GM11168 (cell line): ENCODE data around the gene HS2ST1.

Experiments
- in situ Hi-C: fragments of 300-500 bp; cut with MboI; formaldehyde crosslinking; loops from one replicate; pipeline ENCODE4 v1.12.0; 2022; ENCODE audit warnings: low sequenced_read_pairs; ENCODE audit not compliant: unreplicated experiment

Gene HS2ST1

DNA sequence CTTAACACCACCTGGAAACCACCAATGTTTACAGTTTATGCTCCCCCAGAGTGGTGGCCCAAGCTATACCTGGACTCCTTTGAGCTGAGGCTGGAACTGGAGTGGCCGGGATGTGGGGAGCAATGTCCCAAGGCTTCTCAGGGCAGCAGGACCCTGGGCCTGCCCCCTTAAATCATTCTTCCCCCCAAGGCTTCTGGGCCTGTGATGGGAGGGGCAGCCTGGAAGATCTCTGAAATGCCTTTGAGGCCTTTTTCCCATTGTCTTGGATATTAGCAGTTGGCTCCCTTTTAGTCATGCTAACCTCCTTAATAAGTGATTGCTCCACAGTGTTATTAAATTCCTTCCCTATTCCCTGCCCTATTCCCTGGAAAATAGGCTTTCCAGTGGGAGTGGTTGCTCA lies 185.8 kb downstream of the HS2ST1 start:
- in situ Hi-C loops, result no loop called here

DNA sequence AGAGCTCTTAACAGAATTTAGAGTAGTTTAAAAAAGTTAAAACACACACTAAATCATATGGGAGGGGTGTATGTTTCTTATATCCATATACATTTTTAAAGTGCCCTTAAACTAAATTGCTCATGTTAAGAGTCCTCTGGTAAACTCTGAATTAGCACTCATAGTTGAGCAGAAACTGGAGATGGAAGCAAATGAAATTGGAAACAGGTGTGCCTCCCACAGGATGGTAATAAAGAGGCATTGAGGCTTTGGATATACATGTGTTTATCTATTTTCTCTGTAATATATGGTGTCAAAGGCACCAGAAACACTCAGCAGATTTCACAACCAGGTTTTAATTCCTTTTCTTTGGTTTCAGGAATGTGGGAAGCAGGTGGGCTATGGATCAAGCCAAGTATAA lies 188.6 kb downstream of the HS2ST1 start:
- in situ Hi-C loops, result no loop called here

DNA sequence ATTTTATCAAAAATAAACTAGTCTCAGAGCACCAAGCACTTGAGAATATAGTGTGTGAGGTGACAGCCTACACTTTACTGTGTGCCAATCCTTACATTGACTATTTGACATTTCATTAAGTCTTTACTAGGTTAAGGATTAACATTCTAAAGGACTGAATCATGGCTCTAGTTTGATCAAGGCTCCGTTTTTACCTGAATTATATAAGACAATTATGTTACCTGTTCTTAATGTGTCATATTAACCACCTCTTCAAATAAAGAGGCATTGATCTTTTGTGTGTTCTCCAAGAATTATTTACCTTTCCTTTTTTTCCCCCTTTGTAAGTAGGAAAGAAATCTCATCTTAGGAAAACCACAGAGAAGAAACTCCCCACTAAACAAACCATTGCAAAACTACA lies 189.7 kb downstream of the HS2ST1 start:
- in situ Hi-C loops, result no loop called here

DNA sequence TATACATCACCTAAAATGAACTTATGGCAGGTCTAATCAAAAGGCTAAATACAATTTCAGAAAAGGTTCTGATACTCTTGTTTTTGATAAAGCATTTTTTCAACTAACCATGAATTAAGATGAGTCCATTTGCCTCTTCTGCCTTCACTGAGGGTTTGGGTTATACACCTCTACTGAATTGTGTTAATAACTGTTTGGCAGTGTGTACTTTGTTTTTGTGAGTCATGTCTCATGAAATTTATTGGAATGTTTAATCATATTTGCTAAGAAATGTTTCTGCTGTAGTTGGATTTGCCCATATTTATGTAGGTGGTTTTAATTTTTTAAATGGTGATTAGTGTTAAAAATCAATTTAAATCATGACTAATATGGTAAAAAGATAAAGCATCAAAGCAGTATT lies 190.5 kb downstream of the HS2ST1 start:
- in situ Hi-C loops, result no loop called here

DNA sequence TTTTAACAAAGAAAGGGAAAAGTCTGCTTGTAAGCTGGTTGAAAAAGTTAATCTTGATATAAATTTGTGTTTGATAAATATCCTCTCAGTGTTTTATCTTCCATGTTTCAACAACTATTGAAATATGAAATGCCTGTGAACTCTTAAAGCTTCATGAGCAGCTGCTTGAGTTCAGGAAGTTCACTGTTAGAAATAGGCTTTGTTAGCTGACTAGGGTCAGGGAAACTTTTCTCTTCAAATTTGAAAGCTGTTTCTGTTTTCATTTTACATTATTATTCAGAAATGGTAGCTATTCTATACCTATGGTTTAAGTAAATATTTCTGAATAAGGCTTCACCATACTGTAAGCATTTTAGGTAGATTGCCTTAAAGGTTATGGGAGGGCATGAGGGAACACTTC lies 191.7 kb downstream of the HS2ST1 start:
- in situ Hi-C loops, result no loop called here

DNA sequence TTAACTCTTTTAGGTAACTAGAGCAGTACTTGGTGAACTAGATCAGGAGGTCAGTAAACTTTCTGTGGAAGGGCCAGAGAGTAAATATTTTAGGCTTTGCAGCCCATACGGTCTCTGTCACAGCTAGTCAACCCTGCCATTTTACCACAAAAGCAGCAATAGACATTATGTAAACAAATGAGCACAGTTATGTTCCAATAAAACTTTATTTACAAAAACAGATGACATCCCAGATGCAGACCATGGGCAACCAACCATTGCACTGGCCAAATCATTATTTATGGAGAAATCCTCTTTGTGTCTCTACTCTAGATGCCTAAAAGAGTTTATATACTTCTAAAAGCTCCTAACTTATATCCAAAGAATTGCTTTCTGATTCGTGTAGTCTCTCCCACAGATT lies 192.4 kb downstream of the HS2ST1 start:
- in situ Hi-C loops, result no loop called here

DNA sequence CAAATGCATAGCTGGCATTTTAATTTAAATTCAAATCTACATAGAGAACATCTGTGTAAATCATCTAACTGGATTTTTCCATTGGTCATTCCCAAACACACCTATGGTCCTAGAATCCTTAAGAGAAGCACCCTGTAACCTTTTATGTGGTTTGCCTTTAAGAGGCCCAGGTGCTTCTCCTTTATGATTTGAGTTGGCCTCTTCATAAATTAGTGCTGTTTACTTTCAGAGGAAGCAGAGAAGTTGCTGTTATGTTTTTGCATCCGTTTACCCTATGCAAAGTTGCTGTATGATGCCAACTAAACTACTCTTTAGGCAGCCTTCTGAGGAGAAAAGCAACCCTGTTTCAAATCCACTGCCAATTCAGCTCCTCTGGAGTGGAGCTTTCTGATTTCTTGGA lies 193.8 kb downstream of the HS2ST1 start:
- in situ Hi-C loops, result no loop called here

DNA sequence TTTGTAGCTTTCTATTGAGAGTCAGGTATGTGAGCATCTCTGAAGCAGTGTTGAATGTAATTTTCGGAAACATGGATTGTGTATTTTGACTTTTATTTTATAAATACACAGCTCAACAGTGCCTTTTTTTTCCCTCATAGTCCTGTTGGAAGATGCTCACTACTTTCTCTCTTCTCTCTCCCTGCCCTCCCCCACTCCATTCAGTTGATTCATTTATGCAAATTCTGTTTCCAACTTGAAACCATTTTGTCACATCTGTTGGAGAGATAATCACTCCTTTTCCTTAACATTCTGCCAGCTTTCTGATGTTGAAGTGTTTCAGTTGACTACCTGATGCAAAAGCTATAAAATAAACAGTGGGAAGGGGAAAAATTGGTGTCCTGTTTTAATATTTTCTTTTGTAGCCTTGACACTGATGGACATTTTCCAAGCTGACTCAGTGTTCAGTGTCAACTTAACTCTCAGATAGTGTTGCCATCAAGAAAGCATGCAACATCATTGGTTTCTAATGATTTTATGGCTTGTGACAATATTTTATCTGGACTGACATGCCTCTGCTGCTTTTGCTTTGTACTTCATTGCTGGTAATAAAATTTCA lies 194.5 kb downstream of the HS2ST1 start:
- in situ Hi-C loops, result no loop called here

DNA sequence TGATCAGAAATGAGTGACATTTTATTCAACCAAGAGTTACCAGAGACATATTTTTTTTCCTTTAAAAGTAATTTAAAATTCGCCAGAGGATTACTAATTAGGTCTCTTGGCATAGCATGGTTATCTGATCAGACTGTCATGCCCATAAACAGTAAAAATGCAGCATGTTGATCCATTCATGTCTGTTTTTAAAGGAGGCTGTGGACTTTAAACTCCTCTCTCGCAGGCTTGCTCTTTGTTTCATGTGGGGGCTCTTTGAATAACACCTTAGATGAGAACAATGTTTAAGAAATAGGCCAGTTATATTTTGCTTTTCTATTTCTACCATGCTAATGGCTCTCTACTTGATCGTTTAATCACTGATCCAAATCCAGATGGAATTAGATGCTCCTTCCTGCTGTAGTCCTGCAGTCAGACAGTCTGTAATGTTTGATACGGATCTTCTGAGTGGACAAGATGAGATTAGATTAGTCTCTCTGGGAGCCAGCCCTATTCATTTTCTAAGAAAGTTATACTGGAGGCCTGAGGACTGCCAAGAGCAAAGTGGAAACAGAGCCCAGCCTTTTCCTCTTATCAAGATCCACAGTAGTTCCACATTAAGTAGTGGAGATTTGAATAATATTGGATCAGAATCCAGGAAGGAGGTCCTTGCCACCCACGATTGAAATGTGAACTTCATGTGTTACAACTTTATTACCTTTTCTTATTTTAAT lies 197.4 kb downstream of the HS2ST1 start:
- in situ Hi-C loops, result no loop called here

DNA sequence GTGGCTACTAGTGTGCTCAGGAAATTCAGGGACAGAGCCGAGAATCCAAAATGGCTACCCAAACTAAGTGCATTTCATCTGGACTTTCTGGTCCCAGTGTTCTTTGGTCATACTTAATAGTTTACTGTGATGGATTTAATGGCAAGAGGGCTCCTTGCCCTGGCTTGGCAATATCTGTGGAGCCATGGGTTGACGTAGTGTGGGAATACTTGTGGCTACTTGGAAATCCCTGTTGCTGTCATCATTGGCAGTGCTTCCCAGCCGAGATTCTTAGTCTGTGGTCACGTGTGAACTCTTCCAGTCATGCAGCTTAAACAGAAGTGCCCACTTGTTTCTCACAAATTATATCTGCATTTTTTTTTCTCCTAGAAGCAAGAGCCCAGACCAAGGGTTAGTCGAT lies 198.9 kb downstream of the HS2ST1 start:
- in situ Hi-C loops, result no loop called here

DNA sequence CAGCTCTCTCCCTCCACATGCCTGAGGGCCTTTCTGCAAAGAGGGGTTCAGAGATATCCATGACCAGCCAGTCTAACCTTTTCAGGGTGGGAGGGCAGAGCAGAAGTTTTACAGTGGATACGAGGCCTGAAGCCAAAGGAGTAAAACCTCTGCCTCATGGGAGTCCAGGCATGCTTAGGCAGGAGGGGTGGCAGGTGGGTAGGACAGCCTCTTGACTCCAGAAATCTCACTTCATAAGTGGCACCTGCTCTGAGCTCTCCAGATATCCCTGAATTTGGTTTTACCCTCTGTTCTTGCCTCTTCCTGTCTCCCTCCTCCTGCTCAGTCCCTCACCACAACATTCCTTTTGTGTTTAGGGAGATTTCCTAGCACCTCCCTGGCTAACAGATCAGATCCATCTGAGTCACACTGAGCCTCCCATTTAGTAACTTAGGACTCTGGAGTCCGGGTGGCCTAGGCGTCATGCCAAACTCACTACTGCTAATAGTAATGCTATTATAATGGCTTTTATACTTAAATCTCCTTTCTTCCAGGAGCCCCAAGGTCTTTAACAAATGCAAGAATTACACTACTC lies 201.0 kb downstream of the HS2ST1 start:
- in situ Hi-C loops, result no loop called here

DNA sequence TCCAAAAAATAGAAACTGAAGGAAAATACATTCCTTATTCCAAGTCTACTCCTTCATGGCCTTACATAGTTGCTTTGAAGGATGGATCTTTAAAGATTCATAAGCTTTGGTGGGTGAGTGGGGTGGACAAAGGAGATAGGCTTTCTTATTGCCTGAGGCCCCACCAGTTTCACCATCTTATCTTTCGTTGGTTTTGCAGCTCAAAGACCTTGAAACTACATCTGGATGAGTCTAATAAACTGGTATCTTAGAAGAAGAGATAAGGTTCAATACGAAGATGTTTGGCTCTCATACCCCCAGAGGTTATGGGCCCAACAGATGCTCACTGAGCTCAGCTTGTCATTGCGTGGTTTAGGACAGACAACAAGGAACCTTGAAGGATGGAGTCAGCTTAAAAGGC lies 201.5 kb downstream of the HS2ST1 start:
- in situ Hi-C loops, result no loop called here

DNA sequence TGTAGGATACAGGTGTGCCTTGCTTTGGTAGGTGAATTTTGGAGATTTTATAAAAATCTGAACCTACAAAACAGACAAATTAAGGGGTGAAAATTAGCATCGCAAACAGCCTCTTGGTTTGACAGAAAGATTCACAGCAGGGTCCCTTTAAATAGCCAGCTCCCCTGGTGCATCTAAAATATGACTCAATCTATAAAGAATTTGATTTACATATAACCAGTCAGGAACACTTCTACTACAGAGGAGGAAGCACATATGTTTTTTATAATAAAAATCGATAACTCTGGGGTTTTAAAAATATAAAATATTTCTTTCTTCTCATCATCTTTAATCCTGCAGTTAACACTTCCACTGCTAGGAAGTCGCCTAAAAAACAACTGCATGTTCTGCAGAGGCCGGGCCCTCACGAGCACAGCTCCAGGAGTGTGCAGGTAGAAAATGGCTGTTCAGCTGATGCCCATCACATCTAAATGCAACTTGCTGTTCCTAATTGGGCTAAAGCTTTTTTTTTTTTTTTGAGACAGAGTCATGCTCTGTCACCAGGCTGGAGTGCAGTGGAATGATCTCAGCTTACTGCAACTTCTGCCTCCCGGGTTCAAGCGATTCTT lies 203.4 kb downstream of the HS2ST1 start:
- in situ Hi-C loops, result no loop called here

DNA sequence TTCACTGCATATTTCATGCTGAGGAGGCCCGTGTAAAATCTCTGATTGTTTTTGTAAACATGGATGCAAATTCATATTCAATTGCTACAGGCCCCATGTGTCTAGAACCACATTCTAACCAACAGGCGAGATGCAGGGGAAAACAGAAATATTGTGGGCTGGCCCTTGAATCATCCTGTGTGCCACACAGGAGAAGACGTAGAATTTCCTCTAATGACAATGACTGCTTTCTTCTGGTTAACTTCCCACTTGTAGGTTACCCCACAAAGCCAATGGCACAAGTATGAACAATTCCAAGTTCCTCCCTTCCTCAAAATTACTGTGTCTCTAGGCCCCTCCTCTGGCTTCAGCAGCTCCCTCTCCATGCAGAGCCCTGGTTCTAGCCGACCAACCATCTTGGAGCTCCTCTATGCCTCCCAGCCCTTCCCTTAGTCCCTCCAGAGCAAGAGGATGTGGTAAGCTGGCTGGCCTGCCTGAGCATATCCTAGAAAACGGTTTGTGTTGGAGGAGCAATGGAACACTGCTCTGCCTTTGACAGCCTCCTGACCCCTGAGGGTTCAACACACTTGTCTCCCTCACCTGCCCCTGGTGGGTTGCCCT lies 205.2 kb downstream of the HS2ST1 start:
- in situ Hi-C loops, result no loop called here

DNA sequence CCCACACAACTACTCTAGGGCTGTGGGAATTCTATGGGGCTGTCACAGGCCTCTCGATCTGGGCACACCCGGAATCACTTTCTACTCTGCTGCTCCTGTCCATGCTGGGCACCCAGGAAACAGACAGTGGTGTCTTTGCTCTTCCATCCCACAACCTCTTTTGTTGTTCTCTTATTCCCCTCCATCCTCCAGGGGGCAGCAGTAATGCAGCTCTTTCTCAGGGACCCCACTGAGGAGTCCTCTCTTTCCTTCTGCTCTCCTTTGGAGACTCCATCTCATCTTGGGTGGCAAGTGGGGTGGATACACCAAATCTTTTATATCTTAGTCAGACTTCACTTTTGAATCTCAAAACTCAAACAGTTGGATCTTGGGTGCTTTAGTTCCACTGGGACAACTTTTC lies 206.3 kb downstream of the HS2ST1 start:
- in situ Hi-C loops, result no loop called here

DNA sequence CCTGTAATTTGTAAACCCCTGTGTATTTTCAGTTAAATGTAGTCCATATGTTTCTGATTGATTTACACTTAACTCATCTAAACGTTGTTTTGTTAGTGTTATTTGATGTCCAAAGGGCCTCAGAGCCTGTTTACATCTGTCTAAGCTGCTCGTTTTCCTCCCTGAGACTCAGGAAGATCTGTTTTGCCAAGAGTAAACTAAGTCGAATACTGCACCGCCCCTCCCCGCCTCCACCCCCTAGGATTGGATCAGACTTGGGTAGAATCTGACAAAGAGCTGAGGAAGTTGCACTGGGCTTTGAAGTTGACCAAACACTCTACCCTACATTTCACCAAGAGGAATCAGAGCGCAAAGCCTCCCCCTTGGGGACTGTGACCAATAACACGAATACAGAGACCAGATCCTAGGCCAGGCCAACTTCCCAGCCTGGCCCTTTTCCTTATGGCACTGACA lies 207.3 kb downstream of the HS2ST1 start:
- in situ Hi-C loops, result no loop called here

DNA sequence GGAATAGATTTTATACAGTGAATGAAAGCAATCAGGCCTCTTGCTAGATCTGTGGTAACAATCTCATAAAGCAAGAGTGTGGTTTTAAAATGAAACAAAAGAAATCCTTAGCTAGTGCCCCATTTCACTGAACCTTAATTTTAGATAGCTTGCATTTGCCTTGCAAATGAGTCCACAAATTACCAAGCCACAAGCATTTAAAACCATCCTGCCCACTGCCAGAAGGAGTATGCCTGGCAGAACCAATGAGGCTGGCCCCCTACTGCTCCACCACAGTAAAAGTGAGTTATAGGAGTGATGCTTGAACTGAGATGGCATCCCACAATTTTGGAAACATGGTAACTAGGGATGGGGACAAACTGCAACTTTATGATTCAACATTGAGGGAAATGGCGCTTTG lies 207.8 kb downstream of the HS2ST1 start:
- in situ Hi-C loops, result no loop called here

DNA sequence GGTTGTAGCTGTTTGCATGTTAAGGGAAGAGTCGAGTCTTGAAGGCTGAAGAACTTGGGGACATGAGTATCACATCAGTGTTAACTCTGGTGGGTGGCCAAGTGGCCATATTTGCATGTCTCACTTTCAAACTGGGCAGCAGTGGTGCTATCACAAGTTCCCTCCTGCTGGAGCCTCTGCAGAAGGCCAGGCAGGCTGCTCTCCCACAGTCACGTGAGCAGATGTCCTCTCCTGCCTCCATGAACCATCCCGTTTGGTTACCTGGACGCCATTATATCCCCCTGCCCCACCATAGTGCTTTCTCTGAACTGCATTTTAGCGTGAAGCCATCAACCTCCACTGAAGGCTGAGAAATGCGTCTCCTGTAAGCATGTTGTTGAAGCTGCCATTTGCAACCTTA lies 209.2 kb downstream of the HS2ST1 start:
- in situ Hi-C loops, result no loop called here

DNA sequence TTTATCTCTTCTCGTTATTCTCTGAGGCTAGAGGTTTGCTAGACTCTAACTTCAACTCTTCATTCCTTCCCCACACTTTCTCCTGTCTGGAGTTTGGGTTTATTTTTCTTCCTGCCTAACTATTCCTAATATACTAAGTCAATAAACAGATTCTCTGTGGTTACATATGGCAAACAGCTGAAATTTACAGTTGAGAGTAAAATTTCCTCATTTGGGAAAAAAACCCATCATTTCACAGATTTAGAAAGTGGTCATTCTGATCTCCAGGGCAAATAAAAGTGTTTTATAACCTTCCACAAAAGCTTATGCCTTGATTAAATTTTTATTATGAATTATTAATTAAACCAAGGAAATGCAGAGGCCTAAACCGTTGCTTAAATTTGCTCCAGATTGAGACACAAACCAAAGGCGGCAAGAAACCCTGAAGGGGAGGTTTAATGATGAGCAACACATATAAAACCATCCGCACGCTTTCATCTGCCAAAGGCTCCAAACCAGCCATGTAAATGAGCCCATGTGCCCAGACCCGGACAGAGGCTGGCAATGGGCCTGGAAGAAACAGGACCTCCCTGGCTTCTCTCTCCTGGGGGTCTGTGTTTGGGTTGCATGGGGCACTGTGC lies 212.6 kb downstream of the HS2ST1 start:
- in situ Hi-C loops, result no loop called here

DNA sequence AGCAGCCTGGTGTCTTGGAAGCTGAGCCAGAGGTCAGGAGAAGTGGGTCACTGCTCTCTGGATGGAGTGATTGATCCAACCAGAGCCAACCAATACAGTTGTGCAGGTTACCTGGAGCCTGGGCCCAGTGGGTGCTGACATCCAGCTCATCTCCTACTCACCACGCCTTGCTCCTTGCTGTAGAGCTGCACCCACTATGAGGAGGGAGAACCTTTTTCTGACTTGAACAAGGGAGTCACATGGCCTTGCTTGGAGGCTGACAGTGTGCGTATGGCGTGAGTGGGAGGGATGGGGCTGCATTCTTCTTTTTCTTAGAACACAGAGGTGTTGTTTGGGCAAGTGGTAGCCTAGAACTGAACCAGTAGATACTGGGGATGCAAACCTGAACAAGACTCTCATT lies 213.1 kb downstream of the HS2ST1 start:
- in situ Hi-C loops, result no loop called here

DNA sequence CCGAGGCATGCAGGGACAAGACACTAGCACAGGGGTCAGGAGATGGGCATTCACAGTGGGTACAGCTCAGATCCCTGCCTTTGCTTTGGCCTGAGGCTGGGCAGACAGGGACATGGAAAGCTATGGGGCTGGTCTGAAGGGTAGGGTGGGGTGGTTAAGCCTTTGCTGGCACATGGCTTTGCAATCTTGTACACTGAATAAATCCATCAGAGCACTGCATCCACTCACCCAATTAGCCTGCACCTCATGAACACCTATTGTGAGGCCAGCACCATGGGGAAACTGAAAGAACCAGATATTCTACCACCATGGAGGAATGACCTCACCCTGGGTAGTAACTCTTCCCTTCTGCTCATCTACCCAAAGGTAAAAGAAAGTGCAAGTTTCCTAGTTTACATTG lies 214.6 kb downstream of the HS2ST1 start:
- in situ Hi-C loops, result no loop called here
